NCI-H1092 (cell line): ENCODE measurements around the gene TMED1.

Source experiments
- DNase-seq: peaks from one replicate; lab custom pipeline; 2025; lab: John Stamatoyannopoulos, UW

Gene TMED1

DNA sequence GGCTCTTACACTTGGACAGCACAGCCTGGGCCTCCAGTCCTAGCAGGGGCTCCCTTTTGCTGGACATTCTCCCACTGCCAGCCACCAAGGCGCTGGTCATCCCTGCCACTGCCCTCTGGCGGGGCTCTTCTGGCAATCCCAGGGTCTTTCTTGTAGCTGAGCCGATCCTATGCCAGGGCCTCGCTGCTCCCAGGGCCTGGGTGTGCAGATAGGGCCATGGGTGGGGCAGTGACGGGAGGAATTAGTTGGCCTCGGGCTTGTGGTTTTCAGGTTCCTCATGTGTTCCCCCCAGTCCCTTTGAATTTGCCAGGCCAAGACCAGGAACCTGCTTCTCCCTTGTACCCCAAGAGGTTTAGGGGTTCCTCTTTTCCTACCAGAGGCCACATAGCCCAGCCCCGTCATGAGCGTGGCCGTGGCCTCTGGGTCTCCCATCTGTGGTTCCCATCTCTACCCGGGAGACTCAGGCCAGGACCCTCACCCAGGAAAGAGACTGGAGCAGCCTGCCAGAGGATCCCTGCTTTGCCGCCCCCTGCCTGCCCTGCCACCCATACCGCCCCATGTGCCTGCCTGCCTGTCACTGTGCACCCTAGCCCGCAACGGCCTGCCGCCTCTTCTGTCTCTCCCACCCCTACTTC, 26.2 kb downstream of the TMED1 start:
- DNase-seq: no peak

DNA sequence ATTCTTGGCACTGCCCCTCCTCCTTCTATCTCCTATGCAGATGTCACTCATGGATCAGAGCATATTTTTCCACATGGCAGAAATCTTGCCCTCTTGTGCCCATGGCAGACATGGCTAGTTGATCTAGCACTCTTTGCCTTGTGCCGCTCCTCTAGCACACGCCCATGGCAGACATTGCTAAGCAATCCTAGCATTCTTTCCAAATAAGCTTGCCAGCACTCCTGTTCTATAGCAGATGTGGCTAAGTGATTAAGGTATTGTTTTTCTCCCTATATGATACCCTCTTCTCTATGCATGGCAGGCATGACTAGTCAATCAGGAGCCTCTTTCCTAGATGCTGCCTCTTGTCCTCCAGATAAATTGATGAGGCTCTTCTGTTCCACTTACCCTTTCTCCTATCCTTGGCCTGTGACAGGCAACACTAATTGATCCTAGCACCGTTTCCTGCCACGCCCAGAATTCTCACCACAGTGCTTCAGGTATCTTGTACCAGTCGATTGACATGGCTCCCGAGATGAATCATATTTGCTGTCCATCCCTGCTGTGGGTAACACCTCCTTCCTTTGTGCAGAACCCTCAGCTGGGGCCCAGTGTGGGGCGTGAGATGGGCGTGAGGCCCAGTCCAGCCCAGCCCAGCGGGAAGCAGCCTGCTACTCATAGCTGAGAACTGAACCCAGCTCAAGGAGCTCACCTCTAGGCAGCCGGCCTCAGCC, 26.9 kb downstream of the TMED1 start:
- DNase-seq: no peak

DNA sequence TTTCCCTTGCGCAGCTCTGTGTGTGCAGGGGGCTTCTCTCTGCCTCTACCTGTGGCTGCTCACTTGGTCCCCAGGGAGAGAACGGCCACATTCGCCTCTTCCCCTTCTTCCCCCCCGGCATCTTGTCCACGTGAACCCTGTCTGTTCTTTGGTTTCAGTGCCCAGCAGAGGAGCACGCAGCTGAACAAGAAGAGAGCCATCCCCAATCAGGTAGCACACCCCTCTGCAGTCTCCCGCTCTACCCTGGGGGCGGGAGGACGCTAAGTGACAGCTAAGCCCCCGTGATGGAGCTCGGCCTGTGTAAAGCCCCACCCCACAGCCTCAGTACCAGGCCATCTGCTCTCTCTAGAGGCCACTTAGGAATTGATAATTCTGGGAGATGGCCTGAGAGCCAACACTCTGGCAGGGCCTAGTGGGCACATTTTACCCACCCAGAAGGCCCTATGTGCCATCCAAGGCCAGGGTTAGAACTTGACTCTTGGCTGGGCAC, 30.2 kb downstream of the TMED1 start:
- no peak for DNase-seq

DNA sequence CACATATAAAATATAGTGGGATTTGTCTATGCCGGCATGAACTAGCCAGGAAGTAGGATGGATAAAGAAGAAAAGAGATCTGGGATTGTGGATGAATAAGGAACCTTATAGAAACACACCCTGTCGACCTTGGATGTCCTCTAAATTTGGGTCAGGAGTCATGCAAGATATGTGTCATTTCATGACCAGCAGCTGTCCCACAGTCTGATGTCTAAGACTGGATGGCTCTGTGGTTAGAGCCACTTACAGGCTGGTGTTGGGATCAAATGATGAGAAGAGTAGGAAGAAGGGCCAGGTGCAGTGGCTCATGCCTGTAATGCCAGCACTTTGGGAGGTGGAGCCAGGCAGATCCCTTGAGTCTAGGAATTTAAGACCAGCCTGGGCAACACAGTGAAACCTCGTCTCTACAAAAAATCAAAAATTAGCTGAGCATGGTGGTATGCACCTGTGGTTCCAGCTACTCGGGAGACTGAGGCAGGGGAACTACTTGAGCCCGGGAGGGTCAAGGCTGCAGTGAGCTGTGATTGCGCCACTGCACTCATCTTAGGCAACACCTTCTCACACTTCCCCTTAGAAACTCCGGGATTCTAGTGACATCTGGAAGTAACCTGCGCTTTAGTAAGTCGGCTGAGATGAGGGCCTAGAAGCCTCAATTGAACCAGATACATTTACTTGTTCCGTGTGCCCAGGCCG, 30.8 kb downstream of the TMED1 start:
- DNase-seq: no peak

DNA sequence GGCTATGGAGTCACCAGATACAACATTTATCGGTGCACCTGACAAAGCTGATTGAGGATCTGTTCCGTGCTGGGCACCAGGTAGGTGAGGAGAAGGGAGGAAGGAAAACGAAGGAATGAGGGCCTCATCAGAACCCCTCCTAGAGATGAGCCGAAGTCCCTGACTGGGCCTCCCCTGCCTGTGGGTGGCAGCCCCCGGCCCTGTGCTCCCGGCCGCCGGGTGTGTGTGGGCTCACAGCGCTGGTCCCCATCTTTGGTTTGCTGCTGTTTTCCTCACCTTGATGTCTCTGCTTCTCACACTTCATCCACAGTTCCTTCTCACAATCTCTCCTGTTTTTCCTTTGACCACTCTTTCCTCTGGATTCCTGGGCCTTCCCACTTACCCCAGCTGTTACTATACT, 32.8 kb downstream of the TMED1 start:
- DNase-seq: no peak

- DNase-seq: no peak
Observed at GRCh38 chr19:10802479-10802878, 33.5 kb downstream of the TMED1 start.

DNA sequence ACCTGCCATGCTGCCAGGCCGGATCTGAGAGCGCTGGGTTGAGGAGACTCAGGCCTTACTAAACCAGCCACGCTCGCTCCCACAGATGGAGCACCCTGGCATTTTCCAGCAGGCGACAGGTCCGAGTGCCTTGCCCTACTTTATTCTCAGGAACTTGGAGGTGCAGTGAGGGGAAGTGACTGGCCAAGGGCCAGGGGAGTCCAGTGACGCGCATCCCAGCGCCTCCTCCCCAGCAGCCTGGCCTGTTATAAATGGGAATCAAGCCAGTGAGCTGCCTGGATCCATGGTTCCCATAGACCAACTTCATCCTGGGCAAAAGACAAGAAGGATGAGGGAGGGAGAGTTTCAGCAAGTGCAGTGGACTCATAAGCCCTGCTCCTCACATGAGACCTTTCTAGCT, 35.5 kb downstream of the TMED1 start:
- no peak for DNase-seq

- no peak for DNase-seq
Observed at GRCh38 chr19:10797541-10798256, 38.3 kb downstream of the TMED1 start.

GRCh38 chr19:10797078-10797477, 38.9 kb downstream of the TMED1 start:
- DNase-seq: no peak

DNA sequence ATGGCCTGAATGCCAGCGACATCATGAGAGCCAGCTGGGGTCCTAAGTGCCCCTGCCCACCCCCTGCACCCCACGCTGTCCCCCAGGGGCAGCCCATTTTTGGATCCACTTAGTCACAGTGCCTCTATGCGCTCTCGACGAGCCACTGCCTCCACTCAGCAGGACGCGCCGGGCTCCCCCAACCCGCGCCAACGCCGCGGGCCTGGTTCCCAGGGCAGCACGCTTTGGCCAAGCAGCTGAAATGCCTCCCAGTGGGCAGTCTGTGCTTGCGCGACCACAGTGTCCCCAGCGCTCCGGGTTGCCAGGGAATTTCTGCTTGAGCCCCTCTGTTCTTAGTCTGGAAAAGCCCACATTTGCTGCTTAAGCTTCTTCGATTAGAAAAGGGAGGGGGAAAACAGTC, 39.4 kb downstream of the TMED1 start:
- no peak for DNase-seq

- no peak for DNase-seq
Observed at GRCh38 chr19:10789866-10790265, 46.1 kb downstream of the TMED1 start.

DNA sequence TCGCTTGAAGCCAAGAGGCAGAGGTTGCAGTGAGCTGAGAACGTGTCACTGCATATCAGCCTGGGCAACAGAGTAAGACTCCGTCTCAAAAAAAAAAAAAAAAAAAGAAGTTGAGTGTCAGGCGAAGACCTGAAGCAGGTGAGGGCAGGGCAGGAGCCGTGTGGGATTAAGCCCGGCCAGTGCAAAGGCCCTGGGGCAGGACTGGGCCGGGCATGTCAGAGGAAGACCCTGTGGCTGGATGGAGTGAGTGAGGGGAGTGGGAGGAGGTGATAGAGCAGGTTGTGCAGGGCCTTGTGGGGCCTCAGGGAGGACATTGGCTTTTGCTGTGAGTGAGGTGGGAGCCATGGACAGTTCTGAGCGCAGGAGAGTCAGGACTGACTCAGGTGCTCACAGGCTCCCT, 47.9 kb downstream of the TMED1 start:
- DNase-seq: no peak

DNA sequence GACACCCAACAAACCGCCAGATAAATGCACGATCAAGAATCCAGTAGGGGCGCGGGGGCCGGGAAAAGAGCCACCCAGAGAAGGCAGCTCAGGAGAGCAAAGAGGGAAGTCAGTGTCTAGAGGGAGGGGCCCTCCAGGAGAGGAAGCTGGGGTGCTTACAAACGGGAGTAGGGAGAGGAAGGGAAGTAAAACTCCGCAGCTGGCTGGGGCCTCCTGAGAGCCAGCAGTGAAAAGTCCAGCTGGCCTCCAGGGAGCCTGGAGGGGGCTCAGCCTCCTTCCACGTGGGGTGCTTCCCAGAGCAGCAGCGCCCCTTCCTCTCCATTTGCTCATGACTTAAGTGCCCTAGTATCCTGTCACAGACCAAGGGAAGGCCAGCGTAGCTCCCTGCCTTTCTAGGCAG, 51.8 kb downstream of the TMED1 start:
- DNase-seq: no peak

DNA sequence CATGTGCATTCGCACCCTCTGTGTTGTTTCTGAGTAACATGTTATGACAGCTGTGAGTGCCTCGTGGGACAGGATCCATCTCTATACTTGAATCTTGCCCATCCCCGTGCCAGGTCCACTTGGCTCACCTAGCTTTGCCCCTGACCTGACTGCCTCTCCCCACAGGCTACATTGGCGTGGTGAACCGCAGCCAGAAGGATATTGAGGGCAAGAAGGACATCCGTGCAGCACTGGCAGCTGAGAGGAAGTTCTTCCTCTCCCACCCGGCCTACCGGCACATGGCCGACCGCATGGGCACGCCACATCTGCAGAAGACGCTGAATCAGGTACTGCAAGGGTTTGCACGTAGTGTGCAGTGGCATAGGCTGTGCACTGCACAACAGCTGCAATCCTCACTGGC, 53.2 kb downstream of the TMED1 start:
- DNase-seq: no peak
